ENCODE data around the gene TRPM3.

DNA sequence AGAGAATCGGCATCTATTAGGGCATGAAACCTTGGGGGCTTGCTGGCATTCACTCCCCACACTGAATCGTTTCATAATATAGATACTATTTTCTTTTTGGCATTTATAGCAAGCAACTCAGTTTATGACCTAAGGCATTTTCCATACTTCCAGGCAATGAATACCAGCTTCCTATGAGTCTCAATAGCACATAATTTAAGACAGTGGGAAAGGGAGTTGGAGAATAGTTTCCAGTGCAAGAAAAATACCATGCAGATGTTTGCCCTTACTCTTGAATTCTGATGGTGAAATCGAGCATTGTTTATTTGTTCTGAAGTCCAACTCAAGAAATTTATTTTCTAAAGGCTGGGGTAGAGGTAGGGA, 531.1 kb downstream of the TRPM3 start:
- TF ChIP-seq, protein P1, sequence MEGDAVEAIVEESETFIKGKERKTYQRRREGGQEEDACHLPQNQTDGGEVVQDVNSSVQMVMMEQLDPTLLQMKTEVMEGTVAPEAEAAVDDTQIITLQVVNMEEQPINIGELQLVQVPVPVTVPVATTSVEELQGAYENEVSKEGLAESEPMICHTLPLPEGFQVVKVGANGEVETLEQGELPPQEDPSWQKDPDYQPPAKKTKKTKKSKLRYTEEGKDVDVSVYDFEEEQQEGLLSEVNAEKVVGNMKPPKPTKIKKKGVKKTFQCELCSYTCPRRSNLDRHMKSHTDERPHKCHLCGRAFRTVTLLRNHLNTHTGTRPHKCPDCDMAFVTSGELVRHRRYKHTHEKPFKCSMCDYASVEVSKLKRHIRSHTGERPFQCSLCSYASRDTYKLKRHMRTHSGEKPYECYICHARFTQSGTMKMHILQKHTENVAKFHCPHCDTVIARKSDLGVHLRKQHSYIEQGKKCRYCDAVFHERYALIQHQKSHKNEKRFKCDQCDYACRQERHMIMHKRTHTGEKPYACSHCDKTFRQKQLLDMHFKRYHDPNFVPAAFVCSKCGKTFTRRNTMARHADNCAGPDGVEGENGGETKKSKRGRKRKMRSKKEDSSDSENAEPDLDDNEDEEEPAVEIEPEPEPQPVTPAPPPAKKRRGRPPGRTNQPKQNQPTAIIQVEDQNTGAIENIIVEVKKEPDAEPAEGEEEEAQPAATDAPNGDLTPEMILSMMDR (IDR thresholded peaks at IDR 0.05), result no peak
- TF ChIP-seq POLR2A (IDR thresholded peaks at IDR 0.05), result no peak
